NT2/D1 (cell line): ENCODE measurements around the gene SRXN1.

Source experiments
- SUZ12 ChIP-seq: IDR thresholded peaks from 2 replicates; pipeline ENCODE4 v1.6.1; 2011; ENCODE audit not compliant: insufficient read length, insufficient read depth; ENCODE audit errors: extremely low read depth
- YY1 ChIP-seq: IDR thresholded peaks from 2 replicates; pipeline ENCODE4 v1.6.1; 2011; ENCODE audit not compliant: insufficient read length, insufficient read depth
- ZNF274 ChIP-seq: IDR thresholded peaks from 2 replicates; pipeline ENCODE4 v1.6.1; 2011; ENCODE audit warnings: mild to moderate bottlenecking, low read depth, low read length

DNA sequence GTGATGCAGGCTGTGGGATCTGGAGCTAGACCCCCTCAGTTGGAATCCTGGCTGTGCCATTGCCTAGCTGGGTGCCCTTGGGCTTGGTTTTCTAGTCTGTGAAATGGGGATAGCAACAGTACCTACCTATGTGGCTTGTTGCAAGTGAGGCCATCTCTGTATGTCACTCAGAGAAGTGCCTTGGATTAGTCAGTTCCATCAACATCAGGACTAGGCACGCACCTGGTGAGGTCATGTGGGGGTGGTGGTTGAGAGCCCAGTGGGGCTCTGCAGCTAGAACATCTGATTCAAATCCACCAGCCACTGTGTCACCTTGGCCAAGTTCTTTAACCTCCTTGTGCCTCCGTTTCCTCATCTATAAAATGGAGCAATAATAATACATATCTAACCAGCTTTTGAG lies 55.4 kb downstream of the SRXN1 start:
- TF ChIP-seq ZNF274 (no peak), YY1 (no peak), SUZ12 (no peak)
